Measurements from ENCODE around the gene DTNB.
A peak's percentile ranks its signal among the peaks of the same experiment; 100 is the strongest.
"Not testable (repeated sequence)": the region's sequence is repeated elsewhere in the genome, so short reads cannot be mapped to it uniquely, and the experiment has no call there.

Gene DTNB

DNA sequence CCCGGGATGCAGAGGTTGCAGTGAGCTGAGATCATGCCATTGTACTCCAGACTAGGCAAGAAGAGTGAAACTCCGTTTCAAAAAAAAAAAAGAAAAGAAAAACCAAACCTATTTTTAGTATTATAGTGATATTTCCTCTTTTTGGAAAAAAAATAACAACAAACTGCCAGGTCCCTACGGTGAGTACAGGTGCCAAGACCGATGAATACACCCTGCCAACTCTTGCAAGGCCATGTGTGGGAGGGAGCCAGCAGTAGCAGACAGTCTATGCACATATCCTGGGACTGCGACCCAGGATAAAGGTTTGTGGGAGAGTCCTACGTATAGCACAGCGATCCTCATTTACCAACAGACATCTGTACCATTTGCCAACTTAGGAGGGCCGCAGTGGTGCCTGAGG is 262.1 kb downstream of the DTNB start:
- DNase-seq = no peak

DNA sequence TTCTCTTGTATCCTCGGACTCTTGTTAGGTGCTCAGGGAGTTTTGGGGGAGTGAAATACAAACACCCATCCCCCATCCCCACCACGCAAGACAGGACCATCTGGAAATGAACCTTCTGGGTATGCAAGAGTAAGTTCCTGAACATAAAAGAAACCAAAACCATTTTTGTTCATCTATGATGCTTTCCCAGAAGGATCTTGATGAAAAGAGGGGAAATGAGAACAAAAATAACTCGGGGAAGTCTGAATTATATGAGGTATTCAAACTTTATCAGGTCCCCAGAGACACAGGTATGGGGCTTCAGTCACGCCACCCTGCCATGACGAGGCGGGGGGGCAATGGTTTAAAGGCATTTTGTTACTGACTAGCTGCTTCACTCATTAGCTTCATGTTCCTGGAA is 263.0 kb downstream of the DTNB start:
- DNase-seq = no peak

DNA sequence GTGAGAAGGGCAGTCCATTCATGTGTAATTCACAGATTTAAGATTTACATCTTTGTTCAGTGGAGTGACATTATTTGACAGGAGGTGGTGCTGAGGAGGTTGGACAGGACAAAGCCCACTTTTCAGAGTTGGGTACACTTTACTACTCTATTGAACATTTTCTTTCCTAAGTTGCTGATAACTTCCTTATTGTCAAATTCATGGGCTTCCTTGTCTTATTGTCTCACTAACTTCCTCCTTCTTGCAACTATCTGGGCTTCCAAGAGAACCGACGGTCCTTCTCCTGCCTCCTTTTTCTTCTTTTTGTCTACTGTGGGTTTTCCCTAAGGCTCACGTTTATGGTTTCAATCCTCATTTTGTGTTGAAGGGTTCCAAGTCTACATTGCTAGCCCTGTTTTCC is 263.9 kb downstream of the DTNB start:
- DNase-seq = peak; percentile 17 to 28

DNA sequence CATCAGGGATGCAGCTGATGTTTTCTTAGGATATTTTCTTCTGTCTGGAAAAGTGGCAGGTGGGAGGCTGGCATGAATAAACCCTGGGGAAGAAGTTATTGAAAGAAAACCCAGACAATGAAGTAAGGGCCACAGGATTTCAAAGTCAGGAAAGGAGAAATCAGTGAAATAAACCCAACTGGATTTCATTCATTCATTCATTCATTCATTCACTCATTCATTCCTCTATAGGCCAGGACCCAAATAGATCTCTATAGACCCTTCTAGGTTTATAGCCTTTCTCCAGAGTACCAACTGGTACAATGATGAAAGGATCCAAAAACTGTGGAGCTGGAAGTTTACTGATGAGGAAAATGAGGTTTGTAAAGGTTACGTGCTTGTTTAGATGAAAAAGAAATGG is 264.3 kb downstream of the DTNB start:
- no peak for DNase-seq

DNA sequence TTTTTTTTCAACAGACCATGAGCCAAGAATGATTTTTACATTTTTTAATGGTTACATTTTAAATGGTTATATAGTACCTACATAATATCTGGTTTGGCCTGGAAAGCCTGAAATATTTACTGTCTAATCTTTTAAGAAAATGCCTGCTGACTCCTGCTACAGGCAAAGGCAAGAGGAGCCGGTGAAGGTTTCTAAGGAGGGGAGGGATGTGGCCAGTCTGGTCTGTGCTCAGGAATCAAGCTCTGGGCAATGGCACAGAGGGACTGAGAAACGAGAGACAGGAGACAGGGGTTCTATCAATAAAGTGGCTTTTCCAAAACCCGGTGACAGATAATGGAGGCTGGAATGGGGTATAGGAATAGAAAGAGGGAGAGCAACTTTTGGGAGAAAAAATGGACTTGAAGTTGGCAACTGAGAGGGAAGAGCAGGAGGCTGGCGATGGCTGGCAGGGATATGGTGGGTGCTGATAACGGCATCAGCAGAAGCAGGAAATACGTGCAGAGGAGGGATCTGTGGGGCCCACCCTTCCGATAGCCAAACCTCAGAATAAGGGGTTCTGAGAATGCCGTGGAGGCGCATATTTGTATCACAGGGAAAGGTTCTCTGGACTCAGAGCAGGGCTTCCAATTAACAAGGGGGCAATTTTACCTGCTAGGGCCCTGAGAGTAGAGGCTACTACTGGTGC is 267.6 kb downstream of the DTNB start:
- DNase-seq = no peak

DNA sequence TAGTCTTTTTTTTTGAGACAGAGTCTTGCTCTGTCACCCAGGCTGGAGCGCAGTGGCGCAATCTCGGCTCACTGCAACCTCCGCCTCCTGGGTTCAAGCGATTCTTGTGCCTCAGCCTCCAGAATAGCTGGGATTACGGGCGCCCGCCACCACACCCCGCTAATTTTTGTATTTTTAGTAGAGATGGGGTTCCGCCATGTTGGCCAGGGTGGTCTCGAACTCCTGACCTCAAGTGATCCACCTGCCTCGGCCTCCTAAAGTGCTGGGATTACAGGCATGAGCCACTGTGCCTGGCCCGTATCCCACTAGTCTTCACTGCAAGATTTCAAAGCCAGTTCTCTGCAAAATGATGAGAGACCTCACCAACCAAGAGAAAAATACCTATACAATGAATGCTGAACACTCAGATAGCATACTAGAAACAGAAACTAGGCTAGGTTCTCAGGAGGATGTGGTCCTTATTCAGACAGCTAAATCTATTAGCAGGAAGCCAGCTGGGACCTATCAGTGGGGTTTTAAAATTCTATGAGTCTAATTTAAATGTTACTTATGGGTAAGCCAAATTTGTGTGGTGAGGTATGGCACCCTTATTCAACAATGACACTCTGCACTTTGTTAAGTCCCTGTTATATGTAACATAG is 270.1 kb downstream of the DTNB start:
- not testable (repeated sequence) for DNase-seq

DNA sequence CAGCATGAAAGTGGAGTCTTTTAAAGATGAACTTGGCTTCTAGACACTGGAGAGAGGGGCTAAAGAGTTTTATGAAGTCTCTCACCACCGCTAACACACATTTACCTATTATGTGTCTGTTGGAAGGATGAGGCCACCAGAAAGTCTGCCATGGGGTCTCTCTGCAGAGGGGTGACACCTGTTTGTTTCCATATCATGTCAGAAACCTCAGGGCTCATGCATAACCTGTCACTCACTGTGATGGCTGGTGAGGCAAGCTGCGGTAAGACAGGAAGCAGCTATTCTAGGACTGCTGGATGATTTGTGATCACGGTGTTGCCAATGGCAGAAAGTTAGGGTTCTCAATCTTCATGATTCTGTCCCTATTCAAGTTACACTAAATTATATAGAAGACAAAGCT is 270.9 kb downstream of the DTNB start:
- no peak for DNase-seq

DNA sequence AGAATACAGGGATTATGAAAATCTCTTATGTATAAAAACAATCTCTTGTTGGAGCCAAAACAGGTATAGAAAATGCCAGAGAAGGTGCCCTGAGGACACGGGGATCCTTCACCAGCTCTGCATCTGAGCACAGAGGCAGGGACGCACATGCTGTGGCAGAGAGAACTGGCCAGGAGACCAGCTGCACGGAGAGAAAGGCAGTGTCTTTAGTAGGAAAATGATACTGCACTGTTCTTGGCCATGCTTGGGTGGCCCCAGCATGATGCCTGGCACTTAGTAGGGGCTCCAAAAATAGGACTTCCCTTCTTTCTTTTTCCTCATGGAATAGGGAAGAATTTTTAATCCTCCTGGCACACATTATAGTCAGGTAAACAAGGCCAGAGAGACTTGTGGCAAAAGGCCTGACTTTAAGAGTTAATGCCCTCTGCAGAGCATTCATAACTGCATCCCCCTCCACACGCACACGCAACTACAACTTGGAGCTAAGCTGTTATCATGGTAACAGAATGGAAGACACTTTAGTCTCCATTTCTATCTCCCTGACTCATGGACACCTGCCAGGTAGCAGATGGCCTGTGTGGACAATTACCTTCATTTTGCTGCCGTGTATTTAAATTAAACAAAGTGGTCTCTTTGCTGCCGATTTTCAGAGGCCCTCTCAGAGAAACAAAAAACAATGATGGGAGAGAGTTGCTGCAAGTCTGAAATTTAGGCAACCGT is 271.9 kb downstream of the DTNB start:
- no peak for DNase-seq

DNA sequence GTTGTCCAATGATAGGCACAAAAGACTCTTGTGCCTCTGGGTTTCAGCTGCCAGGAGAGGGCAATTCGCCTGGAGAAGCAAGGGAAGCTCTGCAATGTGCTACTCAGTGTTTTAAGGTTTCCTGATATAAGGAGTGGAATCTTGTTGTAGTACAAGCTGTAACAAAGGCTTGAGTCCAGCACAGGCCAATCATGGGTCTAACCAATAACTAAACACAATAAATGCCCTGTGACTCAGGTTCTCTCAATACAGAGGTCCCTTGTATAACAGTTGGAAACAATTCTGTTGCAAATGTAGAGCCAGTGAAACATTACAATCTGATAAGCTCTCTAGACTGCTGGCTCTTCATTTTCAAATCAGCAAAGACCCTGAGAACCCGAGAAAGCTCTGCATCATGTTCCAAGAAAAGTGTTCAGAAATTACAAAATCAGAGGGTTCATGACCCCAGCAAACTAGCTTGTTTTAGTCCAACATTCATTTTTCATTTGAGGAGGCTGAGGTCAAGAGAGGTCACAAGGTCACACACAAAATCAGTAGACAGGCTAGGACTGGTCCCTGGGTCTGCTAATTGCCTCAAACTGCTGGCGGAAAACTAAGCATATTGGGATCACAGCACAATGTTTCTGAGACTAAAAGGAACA is 272.7 kb downstream of the DTNB start:
- DNase-seq = no peak

DNA sequence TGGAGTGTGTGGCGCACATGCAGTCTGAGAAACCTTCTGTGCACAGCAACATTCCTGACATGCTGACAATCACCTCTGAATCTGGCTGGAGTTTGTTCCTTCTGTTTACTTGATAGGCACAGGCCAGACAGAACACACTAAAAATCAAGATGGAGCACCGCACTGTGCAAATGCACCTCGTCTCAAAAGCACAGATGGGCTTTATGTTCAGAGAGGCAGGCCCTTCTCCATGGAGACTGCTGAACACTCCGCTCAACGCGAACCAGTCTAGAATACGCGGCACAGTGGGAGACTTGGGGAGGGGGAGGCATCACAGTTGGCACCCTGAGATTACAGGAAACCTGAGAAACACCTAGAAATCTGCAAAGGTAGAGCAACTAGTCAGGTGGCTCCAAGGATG is 273.2 kb downstream of the DTNB start:
- no peak for DNase-seq

DNA sequence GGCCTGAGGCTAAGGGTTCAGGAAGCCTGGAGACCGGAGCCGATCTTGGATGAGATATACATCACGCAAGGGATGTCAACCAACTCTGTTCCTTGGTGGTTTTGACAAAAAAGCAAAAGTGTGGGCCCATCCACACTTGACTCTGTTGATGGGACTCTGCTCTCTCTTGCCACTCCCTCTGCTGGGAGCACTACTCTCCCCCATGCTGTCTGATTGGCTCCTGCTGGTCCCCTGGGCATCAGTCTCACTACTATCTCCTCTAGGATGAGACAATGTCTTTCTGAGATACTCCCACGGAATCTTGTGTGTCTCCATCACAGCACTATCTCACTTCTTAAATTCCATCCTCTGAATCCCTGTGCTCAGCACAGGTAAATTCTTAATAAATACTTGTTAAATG is 274.8 kb downstream of the DTNB start:
- no peak for DNase-seq

DNA sequence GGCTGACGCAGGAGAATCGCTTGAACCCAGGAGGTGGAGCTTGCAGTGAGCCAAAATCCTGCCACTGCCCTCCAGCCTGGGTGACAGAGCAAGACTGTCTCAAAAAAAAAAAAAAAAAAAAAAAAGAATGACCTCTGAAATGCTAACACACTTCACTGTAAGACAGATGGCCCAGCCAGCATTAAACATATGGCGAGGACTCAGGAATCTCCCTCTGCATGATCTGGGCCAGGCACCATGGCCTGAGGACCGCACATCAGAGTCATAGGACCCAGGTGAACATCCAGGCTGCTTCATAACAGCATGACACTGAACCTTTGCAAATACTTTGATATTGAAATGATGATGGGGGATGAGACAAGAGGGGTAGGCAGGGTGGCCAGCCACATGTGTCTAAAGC is 275.6 kb downstream of the DTNB start:
- no peak for DNase-seq

DNA sequence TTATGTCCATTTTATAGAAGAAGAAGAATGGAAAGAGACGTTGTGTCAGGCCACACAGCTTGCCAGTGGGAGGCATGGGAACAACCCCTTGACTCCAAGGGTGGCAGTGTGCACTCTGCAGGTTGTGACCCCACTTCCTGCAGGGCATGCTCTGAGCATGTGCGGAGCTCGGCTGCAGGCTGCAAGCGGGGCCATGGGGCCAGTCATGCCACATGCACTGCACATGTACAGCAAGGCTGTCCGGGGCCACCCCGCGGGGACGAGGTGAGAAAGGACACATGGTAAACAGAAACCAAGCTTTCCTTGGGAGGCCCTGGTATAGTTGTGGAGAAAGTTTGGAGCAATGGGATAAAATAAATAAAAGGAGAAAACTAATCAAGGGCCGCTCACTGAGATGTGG is 284.2 kb downstream of the DTNB start:
- DNase-seq = no peak

DNA sequence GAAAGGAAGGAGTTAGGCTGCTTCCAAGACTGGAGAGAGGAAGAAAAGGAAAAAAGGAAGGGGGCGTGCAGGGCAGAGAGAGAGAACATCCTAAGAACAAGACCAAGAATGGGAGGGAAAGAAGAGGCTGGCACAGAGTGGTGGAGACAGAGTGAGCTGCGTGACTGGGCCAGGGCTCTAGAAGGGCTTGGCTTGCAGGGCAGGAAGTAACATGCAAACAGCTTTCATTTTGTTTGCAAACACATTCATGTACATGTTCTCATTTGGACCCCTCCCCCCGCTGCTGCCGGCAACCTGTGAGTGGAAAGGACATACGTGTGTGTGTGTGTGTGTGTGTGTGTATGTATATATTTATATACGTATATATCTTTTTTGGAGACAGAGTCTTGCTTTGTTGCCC is 284.9 kb downstream of the DTNB start:
- no peak for DNase-seq

DNA sequence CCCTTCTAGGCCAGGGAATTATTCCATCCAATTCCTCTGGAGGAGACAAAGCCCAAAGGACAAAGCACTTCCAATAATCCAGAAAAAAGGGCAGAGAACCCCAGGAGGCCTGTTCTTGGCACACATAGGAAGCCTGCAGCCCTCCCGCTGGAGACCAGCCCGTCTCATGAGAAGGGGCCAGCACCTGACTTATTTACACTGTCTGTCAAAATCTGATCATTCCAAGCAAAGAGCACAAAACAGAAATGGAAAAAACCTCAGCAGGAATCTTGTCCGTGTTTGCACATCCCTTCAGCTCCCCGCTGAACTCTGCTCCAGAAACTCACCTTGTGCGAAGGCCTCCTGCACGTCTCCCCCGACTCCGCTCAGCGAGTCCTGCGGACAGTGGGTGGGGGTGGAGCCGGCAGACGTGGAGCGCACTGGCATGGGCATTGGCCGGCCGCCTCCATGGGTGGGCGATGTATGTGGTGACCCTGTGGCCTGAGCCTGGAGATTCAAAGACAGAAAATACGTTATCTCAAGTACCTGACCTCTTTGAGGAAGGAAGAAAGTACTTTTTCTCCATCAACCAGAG is 285.4 kb downstream of the DTNB start:
- no peak for DNase-seq

DNA sequence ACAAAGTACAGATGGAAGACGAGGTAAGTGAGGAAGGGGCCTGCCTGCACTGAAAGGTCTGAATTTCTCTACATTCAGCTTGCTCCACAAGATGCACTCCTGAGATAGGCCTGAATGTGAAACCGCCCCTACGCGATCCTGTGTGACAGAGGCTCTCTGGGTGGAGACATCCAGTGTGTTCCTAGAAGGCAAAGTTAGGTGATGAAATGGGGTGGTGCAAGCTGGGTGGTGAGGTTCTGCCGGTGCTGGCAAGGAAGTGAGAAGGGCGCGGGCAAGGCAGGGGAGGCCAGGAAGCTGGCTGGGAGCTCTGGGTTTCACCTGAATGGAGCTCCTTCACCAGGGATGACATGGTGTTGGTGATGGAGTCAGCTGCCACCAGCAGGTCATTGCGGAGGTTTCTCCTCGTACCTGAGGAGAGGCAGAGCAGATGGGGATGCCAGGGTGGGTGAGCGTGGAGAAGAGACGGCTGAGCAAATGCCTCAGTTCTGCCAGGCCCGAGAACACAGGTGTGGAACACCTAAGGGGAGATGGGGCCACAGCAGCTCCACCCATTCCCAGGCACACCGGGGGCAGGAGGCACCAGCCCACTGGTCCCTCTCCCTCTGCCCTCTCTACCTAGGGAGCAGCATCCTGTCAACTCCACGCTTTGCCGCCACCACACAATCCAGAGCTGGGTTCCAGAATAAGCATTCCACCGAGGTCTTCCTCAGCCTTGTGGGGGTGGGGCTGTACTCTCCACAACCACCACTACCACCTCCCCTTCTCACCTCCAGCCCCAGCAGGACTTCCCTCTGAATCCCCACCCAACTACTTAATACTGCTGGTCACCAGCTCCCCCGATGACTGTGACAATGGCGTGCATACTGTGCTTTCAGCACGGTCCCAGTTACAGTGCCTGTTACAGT is 286.2 kb downstream of the DTNB start:
- no peak for DNase-seq

DNA sequence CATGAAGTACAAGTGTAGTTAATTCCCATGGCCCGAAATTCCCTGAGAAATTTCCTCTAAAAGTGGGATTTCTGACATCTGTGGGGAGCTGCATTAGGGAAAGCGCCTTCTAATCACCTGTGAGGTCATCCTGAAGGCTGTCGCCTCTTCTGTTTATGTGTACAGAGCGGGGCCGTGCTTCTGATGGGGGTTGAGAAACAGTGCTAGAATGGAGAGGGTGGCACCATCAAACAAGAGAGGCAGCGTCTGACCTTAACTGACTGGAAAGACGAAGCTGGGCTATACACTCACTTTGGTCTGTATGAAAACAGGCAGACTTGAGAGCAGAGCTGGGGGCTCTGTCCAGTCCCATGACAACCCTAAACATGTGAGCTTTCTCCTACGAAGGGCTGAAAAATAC is 287.5 kb downstream of the DTNB start:
- DNase-seq = no peak

DNA sequence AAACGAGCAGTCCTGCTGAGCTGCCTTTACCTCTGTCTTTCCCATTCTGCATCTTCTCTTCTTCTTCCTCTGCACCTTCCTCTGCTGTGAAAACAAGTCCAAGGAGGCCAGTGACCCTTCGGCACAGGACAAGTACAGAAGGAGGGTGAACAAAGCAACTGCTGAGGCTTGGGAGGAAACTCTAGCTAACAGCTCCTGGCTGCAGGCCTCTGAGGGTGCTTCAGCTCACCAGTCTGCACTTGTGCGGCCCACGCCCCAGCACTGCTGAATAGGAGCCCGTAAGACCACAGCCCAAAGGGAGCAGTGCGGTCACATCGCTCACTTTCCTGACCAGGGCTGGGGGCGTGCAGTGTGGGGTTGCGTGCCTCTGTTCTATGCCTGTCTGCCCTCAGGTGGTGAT is 289.6 kb downstream of the DTNB start:
- DNase-seq = no peak

DNA sequence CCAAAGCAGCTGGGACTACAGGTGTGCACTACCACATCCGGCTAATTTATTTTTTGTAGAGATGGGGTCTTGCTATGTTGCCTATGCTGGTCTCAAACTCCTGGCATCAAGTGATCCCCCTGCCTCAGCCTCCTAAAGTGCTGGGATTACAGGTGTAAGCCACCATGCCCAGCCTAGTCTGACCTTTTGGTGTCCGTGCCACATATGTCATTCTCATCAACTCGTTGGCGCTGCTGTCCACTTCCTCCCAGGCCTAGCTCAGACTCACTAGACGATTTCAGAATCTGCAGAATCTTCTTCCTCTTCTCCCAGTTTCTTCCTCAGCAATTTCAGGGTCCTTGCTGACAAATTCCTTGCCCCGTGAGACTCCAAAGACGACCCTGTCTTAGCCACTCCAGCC is 291.9 kb downstream of the DTNB start:
- DNase-seq = no peak

DNA sequence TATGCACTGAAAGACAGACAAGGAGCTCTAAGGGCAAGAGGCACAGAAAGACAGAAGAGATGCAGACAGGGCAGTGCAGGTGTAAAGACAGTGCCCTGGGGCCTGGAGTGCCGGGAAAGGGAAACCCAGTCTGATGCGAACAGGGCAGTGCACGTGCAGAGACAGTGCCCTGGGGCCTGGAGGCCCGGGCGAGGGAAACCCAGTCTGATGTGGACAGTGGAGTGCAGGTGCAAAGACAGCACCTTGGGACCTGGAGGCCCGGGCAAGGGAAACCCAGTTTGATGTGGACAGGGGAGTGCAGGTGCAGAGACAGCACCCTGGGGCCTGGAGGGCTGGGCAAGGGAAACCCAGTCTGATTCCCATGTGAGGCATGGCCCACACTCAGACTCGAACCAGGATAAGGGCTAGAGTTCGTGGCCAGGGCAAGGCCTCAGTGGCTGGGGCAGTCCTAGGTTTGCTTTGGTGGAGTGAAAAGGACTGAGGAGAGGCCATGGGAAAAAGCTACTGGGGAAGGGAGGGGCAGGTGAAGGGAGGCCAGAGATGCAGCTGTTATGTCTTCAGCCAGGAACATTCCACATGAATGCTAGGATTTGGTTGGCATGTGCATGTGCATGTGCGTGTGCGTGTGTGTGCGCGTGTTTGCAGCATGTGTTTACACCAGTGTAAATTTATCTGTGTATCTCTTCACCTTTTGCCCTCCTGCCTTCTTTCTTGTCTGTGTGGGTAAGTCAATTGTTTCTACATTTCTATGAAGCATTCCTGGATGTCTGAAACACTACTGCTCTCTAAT is 292.6 kb downstream of the DTNB start:
- no peak for DNase-seq

DNA sequence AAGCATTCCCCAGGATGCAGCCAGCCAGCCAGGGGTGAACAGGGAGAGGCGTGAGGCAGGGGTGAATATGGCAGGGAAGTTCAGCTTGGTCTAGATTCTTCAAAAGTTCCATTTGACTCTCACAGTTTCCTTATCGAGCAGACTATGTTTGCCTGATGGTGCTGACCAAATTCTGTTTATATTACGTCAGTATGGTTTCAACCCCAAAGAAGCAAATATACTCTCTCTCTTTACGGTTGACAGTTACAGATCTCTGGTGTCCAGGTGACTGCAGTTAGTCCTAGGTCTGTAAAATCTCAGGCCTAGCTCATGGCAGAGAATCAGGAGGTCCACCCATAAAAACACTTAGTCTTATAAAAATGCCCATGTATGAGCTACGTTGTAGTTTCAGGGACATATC is 293.4 kb downstream of the DTNB start:
- DNase-seq = no peak

DNA sequence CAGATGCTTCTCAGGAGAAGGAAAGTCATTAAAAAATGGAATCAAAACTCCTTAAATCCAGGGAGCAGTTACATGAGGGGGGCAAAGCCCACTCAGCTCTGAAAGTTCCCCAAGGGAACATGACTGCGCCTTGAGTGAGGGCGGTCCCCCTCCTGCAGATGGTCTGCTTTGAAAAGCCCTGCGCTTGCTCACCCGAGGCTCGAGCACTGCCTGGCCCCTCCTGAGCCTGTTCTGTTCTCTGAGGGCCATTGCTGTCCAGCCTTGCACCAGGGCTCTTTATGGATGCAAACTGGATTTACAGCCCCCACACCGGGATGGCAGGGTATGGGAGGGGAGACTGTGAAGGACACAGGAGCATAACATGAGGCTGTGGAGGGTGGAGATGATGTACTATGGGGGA is 293.8 kb downstream of the DTNB start:
- DNase-seq = no peak

Measured in Kasumi-1 (cell line).